Prostate gland (tissue), 2 donors: ENCODE measurements around the gene RTN4RL1. TPM values are rescaled to one million over a fixed set of nuclear protein-coding genes. Genes with fewer than 3 reads are reported as not detected.

Experiments
- DNase-seq: peaks from one replicate; pipeline ENCODE4 v3.0.0-alpha.2; 2019; ENCODE audit warnings: low spot score
- H3K27ac ChIP-seq, 2 donors: fragments of 200-600 bp; sonication (generic); 2 replicates each; pipeline ENCODE4 v1.5.1; 2017 to 2019
- H3K27me3 ChIP-seq: fragments of 200-600 bp; sonication (generic); replicated peaks from 2 replicates; pipeline ENCODE4 v1.5.1; 2019; ENCODE audit not compliant: insufficient read depth
- H3K36me3 ChIP-seq, 2 donors: fragments of 200-600 bp; sonication (generic); 1 replicate in 1 of 2; 2 replicates in 1 of 2; pipeline versions ENCODE4 v1.5.1 to v1.8.1; 2017 to 2019
- H3K4me1 ChIP-seq: fragments of 200-600 bp; sonication (generic); replicated peaks from 2 replicates; pipeline ENCODE4 v1.5.1; 2019
- H3K4me3 ChIP-seq, 2 donors: fragments of 200-600 bp; sonication (generic); 2 replicates each; pipeline ENCODE4 v1.5.1; 2017 to 2019
- H3K9me3 ChIP-seq: fragments of 200-600 bp; sonication (generic); 2 replicates; pipeline ENCODE4 v1.5.1; 2017
- CTCF ChIP-seq, 4 experiments: fragments of 200-600 bp in 2 of 4; fragments of 450-650 bp in 2 of 4; sonication (generic) in 2 of 4; IDR thresholded peaks; 1 replicate in 3 of 4; 2 replicates in 1 of 4; pipeline ENCODE4 v1.5.1; 2016 to 2019; ENCODE audit warnings: antibody characterized with exemption in 4 of 4, mild to moderate bottlenecking in 2 of 4, moderate library complexity in 2 of 4
- POLR2A ChIP-seq: fragments of 450-650 bp; IDR thresholded peaks from one replicate; pipeline ENCODE4 v1.6.1; 2016; ENCODE audit warnings: antibody characterized with exemption, mild to moderate bottlenecking
- POLR2AphosphoS5 ChIP-seq: sonication (generic); formaldehyde crosslinking; IDR thresholded peaks from one replicate; pipeline ENCODE4 v1.6.1; 2017; ENCODE audit warnings: antibody characterized with exemption
- WGBS: methylation state at CpG from one replicate; pipeline ENCODE4 v1.1.5; 2018; 5-methylcytosine and 5-hydroxymethylcytosine counted together
- intact Hi-C: fragments of 100-400 bp; cut with DNase I; formaldehyde crosslinking; loops from one replicate; pipeline ENCODE4 v1.14.2; 2022
- total RNA-seq, 2 donors: library from RNA; depleted of rRNA; stranded (reverse); fragments of >200 nt; gene quantifications; one replicate each; pipeline ENCODE4 v1.1.0, GENCODE V29; 2016

The RTN4RL1 gene
- total RNA-seq, 2 donors from 2014 or later, result 8.3 to 21.5 TPM

- no peak for DNase-seq
- Histone ChIP-seq H3K4me3 (peak overlapping the region; percentile 43 to 46), H3K27ac (peak overlapping the region; percentile 77 to 82), H3K9me3 (no peaks in the 10 kb centered on the region), H3K36me3 (no peaks in the 10 kb centered on the region), H3K27me3 (no peaks in the 10 kb centered on the region), H3K4me1 (no peaks in the 10 kb centered on the region)
- 53% methylated on average over 84 of the region's 85 CpGs for WGBS
- intact Hi-C loops, result loop anchor here (5.0 to 10.0 kb wide), 2 partner anchors 36 to 338 kb away; no protein-coding TSS in a partner anchor
- no peak for TF ChIP-seq POLR2A
- TF ChIP-seq CTCF (IDR thresholded peaks at IDR 0.05), result no peak
- TF ChIP-seq POLR2AphosphoS5, result no peak
These were observed 31.4 kb upstream of the RTN4RL1 start for GRCh38 chr17:2056206-2057174.

GRCh38 chr17:2055292-2056205, 30.4 kb upstream of the RTN4RL1 start:
- DNase-seq, result no peak
- peaks cover 4% of the 10 kb centered on the region for H3K4me1 ChIP-seq
- H3K4me3 ChIP-seq, result peak overlapping the region; percentile 43 to 46
- peak overlapping the region; percentile 77 to 82 for H3K27ac ChIP-seq
- no peaks in the 10 kb centered on the region for H3K36me3 ChIP-seq
- no peaks in the 10 kb centered on the region for H3K9me3 ChIP-seq
- no peaks in the 10 kb centered on the region for H3K27me3 ChIP-seq
- TF ChIP-seq POLR2A, result no peak
- no peak for TF ChIP-seq POLR2AphosphoS5
- no peak for TF ChIP-seq CTCF (IDR thresholded peaks at IDR 0.05)
- intact Hi-C loops, result loop anchor here (2.0 to 10.0 kb wide), 5 partner anchors 37 to 339 kb away; partner anchors contain the start of genes SGSM2 and TSR1
- WGBS, result 17% methylated on average over 80 of the region's 113 CpGs

- intact Hi-C loops, result loop anchor here (2.0 to 10.0 kb wide), 5 partner anchors 38 to 340 kb away; partner anchors contain the start of genes SGSM2 and TSR1
- TF ChIP-seq CTCF (IDR thresholded peaks at IDR 0.05) (peak; percentile 96 to 98 (median 98)), POLR2AphosphoS5 (no peak), POLR2A (peak; percentile 62)
- Histone ChIP-seq H3K9me3 (no peaks in the 10 kb centered on the region), H3K4me3 (peak within 1 kb of the TSS; percentile 43 to 46), H3K4me1 (peaks cover 4% of the 10 kb centered on the region), H3K27ac (peak within 1 kb of the TSS; percentile 77 to 82), H3K36me3 (no peaks in the 10 kb centered on the region), H3K27me3 (no peaks in the 10 kb centered on the region)
- DNase-seq, result peak; percentile 65
- WGBS, result under 1% methylated on average over 64 of the region's 72 CpGs
These were observed 29.6 kb upstream of the RTN4RL1 start, which contains the start of gene HIC1 for GRCh38 chr17:2054512-2055291. Gene HIC1, plus strand, starts transcription at chr17:2055103. Its CDS starts 1,588 bp downstream, at chr17:2056691.

GRCh38 chr17:2054262-2054511, 29.1 kb upstream of the RTN4RL1 start:
- Histone ChIP-seq H3K4me3 (peak overlapping the region; percentile 43 to 46), H3K9me3 (no peaks in the 10 kb centered on the region), H3K4me1 (peaks cover 4% of the 10 kb centered on the region), H3K36me3 (no peaks in the 10 kb centered on the region), H3K27me3 (no peaks in the 10 kb centered on the region), H3K27ac (peak overlapping the region; percentile 77 to 82)
- no peak for DNase-seq
- intact Hi-C loops, result loop anchor here (2.0 to 10.0 kb wide), 4 partner anchors 191 to 341 kb away; partner anchors contain the start of genes SGSM2 and TSR1
- 2% methylated on average over 16 of the region's 16 CpGs for WGBS
- TF ChIP-seq POLR2A, result no peak
- TF ChIP-seq POLR2AphosphoS5, result no peak
